ENCODE measurements around the gene SLC29A3.
"Not testable (repeated sequence)": the region's sequence is repeated elsewhere in the genome, so short reads cannot be mapped to it uniquely, and the experiment has no call there.

Gene SLC29A3

DNA sequence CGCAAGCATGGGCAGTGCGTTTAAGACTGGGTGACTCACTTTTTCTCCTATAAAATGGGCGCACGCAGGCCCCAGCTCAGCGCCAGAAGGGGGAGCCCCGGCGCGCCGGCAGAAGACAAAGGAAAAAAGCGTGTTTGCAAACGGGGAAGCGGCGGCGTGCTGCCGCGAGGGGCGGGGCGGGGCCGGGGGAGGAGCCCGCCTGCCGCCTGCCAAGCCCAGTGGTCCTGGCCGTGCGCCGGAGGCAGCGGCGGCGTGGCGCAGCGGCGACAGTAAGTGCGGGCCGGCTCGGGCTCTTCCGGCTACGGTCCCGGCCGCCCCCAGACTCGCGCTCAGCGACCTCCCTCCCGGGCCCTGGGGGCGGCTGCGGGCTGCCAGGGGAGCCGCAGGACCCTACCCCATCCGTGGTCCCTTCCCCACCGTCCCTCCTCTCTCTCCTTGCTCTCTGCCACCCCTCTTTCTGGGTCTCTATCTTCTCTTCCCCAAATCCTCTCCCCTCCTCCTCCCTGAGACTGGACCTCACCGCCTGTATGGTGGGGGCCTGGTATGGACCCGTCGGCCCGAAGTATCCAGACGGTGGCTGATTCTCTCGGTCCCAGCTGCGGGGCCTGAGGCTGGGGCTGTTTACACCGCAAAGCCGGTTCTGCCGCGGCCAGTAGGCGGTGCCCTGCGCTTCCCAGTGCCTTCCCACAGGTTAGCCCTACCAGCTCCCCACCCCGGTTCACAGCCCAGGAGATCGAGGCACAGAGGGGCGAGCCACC, at the start of gene SLC29A3:
SLC29A3 (plus strand) TSS at position 218 of the 758 bp plus-strand sequence; CDS start at position 269, 51 bp downstream.
- no peak for DNase-seq

DNA sequence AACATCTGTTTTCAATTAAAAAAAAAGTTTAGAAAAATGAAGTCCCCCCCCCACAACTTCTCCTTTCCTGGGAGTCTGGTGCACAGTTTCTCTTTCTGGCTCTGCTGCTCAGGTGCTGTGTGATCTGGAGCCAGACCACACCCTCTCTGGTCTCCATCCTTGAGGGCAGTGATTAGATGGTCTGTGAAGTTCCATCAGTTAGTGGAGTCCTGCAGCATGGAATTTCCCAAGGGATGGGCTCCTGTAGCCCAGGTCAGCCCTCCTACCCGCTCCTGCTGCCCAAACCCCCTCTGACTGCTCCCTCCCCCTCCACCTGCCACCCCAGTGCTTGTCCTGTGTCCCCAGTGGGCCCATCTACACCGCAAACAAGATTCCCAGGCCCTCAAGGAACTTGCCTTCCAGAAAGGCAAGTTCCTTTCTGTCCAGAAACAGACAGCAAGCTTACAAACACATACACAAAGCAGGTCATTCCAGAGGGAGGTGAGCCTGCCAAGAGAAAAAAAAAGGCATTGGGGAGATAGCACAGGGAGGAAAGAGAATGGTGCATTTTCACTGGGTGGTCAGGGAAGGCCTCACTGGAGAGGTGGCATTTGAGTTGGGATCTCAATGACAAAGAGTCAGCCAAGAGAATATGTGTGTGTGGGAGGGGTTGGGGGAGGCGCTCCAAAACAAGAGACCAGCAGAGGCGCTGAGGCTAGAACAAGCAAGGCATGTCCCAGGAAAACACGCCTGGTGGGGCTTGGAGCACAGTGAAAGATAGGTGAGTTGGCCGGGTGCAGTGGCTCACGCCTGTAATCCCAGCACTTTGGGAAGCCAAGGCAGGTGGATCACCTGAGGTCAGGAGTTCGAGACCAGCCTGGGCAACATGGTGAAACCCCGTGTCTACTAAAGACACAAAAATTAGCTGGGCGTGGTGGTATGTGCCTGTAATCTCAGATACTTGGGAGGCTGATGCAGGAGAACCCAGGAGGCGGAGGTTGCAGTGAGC, 49.5 kb upstream of the SLC29A3 start:
- DNase-seq, result no peak

- DNase-seq, result no peak
Measured at GRCh38 chr10:71270301-71271220, 48.5 kb upstream of the SLC29A3 start.

GRCh38 chr10:71271662-71272055, 47.4 kb upstream of the SLC29A3 start:
- no peak for DNase-seq

DNA sequence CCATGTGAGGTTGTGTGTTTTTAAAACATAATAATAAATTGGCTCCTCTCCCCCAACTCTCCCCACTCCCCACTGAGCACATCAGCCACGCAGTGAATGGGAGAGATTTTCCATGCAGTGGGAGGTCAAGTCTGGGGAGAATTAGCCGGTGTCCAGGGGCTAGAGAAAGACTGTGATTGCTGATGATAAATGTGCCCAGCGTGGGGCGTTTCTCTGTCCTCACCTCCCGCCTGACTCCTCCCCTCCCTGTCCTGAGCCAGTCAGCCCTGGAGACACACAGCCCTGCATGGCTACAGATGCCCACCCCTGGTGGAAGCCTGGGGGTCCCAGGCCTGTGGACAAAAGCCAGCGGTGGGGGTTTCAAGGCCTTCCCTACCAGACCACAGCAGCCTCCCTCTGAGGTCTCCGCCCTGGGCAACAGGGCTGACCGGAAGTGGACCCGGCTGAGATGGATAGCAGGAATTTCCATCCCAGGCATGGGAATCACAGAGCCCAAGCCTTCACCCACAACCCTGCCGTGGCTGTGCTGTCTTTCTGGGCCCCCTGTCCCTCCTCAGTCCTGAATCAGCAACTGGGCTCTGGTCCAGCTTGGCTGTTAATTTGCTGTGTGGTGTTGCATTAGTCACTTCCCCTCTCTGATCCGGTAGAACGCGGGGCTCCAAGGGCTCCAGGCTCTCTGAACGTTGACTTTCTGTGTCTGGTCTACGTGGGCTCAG, 46.8 kb upstream of the SLC29A3 start:
- DNase-seq, result no peak

DNA sequence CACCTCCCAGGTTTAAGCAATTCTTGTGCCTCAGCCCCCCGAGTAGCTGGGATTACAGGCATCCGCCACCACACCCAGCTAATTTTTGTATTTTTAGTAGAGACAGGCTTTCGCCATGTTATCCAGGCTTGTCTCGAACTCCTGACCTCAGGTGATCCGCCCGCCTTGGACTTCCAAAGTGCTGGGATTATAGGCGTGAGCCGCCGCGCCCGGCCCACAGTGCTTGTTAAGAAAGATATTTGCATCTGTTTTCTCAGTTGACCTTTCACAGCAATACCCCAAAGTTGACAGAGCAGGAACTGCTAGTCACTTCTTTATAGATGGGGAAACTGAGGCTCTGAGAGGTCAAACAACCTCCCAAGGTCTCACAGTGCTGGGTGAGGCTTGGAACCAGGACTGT, 46.1 kb upstream of the SLC29A3 start:
- DNase-seq, result not testable (repeated sequence)

- DNase-seq, result no peak
Measured at GRCh38 chr10:71273506-71273905, 45.6 kb upstream of the SLC29A3 start.

GRCh38 chr10:71274901-71275796, 43.9 kb upstream of the SLC29A3 start:
- DNase-seq, result no peak

DNA sequence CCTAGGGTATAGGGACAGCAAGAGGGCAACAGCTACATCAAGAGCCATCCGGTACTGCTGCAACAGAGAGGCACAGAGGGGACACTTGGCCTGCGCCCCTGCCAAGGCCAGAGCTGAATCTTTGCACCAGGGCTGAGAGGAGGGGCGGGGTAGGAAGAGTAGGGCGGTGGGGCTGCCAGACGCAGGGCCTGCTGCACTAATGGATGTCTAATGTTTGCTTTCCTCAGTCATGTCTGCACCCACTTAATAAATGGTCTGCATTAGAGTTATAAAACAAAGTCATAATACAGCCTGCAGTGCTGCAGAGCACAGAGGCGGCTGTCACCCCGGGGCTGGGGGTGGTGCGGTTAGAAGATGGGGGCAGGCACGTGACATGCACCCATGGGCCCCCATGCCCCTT, 42.2 kb upstream of the SLC29A3 start:
- DNase-seq, result no peak

GRCh38 chr10:71277914-71278665, 41.0 kb upstream of the SLC29A3 start:
- DNase-seq, result no peak

DNA sequence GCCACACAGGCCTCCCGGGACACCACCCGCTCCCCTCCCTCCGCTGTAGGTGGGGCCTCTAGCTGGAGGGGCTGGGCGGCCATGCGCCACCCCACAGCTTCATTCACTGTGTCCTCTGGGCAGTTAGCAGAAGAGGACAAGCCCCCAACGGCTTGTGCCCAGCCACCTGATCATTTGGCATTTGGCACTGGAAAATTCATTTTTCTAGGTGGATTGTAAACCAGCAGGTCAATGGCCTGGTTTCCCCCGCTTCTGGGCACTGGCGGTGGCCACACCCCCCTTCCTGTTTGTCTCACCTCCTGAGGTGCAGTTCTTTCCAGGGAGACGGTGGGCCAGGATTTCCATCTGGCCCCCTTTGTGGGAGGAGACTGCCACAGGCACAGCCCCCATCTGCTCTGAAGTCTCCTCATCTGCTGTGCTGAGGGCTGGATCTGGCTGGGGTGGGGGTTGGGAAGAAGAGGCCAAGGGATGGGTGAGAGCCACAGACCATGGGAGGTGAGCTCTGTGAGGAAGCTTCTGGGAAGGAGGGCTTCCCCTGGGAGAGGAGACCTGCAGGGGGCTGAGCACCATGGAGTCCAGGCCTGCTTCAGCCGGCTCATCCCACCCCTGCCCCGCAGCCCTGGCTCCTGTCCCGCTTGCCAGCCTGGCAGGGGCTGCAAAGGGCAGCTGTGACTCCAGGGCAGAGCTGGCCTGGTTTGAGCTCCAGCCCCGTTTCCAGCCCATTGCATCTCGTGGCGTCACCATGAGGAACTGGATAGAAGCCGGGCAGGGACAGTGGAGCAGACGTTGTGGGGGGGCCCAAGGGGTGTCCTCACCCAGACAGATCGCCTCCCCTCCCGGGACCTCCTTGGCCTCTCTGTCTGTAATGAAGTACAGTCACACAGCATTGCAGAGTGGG, 40.1 kb upstream of the SLC29A3 start:
- no peak for DNase-seq

GRCh38 chr10:71279590-71280170, 39.4 kb upstream of the SLC29A3 start:
- DNase-seq, result no peak

GRCh38 chr10:71280216-71280615, 38.8 kb upstream of the SLC29A3 start:
- no peak for DNase-seq

DNA sequence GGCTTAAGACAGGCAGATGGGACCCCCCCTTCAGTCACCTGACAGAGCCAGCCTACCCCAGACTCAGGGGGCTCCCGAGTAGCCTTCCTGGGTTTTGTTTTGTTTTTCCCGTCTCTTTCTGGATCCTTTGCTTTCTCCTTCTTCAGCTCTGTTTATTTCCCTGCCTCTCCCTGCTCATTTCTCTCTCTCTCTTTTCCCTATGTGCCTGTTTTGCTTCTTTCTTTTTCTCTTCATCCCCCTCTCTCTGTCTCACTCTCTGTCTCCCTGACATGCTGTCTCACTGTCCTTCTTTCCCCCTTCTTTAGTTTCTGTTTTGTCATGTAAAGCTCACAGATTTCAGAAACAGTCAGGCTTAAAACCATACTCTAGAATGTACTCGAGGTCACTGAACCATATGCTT, 38.2 kb upstream of the SLC29A3 start:
- DNase-seq, result no peak

DNA sequence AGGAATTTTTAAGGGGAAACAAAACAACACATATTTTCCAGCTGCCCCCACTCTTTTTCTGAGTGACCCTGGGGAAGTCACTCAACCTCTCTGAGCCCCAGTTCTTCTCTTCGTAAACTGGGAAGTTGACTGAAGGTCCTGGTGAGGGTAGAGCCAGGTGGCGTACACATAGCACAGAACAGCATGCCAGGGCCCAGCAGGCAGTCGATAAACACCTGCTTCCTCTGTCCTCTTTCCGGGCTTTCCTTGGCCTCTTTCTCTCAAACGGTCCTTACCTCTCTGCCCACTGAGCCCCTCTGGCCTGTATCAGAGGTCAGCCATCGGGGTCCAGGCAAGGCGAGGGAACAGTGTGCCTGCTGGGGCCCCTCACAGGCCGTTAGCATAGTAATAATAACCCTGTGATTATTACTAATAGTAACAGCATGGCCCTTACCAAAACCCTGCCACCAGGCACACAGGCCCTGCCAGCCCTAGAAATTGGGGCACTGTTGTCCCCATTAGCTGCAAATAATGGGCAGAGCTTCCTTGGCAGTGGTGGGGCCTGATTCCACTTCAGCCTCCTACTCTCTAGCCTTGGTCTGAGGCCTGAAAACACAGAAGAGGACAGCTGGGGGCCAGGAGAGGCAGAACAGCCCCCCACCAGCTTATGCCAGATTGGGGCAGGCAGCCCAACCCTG, 37.3 kb upstream of the SLC29A3 start:
- no peak for DNase-seq

- DNase-seq, result no peak
Measured at GRCh38 chr10:71282323-71282680, 36.8 kb upstream of the SLC29A3 start.

DNA sequence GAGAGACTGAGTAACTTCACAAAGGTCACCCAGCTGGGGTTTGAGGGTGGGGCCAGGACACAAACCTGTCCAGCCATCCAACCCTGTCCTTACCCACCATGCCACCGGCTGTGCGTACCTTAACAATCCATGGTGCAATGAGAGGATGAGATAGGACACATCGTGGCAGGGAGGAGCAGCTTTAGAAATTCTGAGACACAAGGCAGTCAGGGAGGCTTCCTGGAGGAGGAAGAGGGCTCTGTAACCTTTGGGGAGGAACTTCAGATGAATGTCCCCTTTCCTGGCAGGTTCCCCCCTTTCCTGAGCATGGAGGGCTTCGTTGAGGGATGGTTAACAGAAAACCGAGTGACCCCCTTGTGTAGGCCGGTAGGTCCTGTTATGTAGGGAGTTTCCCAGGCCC, 35.6 kb upstream of the SLC29A3 start:
- no peak for DNase-seq

GRCh38 chr10:71283876-71284275, 35.2 kb upstream of the SLC29A3 start:
- DNase-seq, result no peak

Data from cortex of kidney (tissue), 1 donor.